WERI-Rb-1 (cell line): Measurements from ENCODE around the gene PPFIBP2.

Experiments
- DNase-seq: peaks from one replicate; pipeline ENCODE4 v3.0.0-alpha.2; 2020
- H3K27ac ChIP-seq: fragments of 250-450 bp; sonication (Bioruptor Pico); 2 replicates; pipeline ENCODE4 v1.5.1; 2020; ENCODE audit warnings: mild to moderate bottlenecking, moderate library complexity
- H3K27me3 ChIP-seq: fragments of 250-450 bp; sonication (Bioruptor Pico); 2 replicates; pipeline ENCODE4 v1.5.1; 2021; ENCODE audit warnings: mild to moderate bottlenecking, low read depth, moderate library complexity; ENCODE audit not compliant: insufficient read depth, severe bottlenecking
- H3K36me3 ChIP-seq: fragments of 250-450 bp; sonication (Bioruptor Pico); 2 replicates; pipeline ENCODE4 v1.5.1; 2020; ENCODE audit warnings: mild to moderate bottlenecking, moderate library complexity
- H3K4me3 ChIP-seq: 2 replicates; pipeline ENCODE4 v1.5.1; 2011; ENCODE audit warnings: low read depth, mild to moderate bottlenecking, control low read depth, low read length
- H3K9me3 ChIP-seq: fragments of 250-450 bp; sonication (Bioruptor Pico); 2 replicates; pipeline ENCODE4 v1.5.1; 2021; ENCODE audit warnings: mild to moderate bottlenecking, moderate library complexity; ENCODE audit not compliant: severe bottlenecking
- TF ChIP-seq, protein P1 (sequence below): IDR thresholded peaks from 2 replicates; pipeline ENCODE4 v1.5.1; 2011; ENCODE audit warnings: low read depth, mild to moderate bottlenecking, control low read depth, inconsistent platforms, low read length

PPFIBP2 gene

GRCh38 chr11:7543302-7543701 is 29.5 kb downstream of the PPFIBP2 start:
- TF ChIP-seq, protein P1, sequence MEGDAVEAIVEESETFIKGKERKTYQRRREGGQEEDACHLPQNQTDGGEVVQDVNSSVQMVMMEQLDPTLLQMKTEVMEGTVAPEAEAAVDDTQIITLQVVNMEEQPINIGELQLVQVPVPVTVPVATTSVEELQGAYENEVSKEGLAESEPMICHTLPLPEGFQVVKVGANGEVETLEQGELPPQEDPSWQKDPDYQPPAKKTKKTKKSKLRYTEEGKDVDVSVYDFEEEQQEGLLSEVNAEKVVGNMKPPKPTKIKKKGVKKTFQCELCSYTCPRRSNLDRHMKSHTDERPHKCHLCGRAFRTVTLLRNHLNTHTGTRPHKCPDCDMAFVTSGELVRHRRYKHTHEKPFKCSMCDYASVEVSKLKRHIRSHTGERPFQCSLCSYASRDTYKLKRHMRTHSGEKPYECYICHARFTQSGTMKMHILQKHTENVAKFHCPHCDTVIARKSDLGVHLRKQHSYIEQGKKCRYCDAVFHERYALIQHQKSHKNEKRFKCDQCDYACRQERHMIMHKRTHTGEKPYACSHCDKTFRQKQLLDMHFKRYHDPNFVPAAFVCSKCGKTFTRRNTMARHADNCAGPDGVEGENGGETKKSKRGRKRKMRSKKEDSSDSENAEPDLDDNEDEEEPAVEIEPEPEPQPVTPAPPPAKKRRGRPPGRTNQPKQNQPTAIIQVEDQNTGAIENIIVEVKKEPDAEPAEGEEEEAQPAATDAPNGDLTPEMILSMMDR: no peak
- Histone ChIP-seq H3K27ac (no peak overlapping the region), H3K9me3 (no peaks in the 10 kb centered on the region), H3K27me3 (no peaks in the 10 kb centered on the region), H3K4me3 (no peak overlapping the region), H3K36me3 (no peaks in the 10 kb centered on the region)
- DNase-seq: no peak

- DNase-seq: no peak
- H3K9me3 ChIP-seq: no peaks in the 10 kb centered on the region
- no peak overlapping the region for H3K27ac ChIP-seq
- no peaks in the 10 kb centered on the region for H3K36me3 ChIP-seq
- TF ChIP-seq, protein P1: no peak
- no peaks in the 10 kb centered on the region for H3K27me3 ChIP-seq
- H3K4me3 ChIP-seq: no peak overlapping the region
These were observed 30.2 kb downstream of the PPFIBP2 start for GRCh38 chr11:7544021-7544420.

DNA sequence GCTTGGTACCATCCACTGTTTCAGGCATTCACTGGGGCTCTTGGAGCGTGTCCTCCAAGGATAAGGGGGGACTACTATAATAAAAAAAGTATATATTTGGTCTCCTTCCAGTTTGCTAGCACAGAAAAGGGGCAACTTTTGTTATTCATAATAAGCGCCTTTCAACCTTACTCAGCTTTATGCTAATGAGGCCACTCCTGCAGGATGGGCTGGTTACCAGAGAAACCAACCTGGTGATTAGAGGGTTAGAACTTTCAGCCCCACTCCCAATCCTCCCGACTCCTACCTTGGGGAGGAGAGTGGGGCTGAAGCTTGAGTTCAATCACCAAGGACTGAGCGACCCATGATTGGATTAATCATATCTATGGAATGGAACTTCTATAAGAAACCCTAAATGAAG is 31.8 kb downstream of the PPFIBP2 start:
- Histone ChIP-seq H3K27ac (no peak overlapping the region), H3K27me3 (no peaks in the 10 kb centered on the region), H3K9me3 (no peaks in the 10 kb centered on the region), H3K36me3 (no peaks in the 10 kb centered on the region), H3K4me3 (no peak overlapping the region)
- DNase-seq: no peak
- TF ChIP-seq, protein P1: no peak

DNA sequence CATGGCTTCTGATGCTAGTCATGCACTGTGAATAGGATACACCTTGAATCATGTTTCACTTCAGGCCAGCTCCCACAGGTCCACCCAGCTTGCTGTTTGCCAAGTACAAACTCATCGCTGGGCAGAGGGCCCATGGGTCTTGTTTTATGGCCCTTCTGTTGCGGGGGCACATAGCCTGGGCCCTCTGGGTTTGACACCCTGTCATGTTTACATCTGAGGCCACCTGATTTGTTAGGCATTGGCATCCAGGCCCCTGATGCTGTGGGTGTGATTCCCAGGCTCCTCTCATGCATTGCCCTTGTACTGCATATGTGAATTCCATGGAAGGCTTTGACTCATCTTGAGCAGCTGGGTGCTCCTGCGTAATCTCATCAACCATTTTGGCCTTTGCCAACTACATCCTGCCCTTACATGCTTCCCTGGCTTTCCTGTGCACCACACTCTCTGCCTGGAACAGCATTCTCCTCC is 32.6 kb downstream of the PPFIBP2 start:
- Histone ChIP-seq H3K4me3 (no peak overlapping the region), H3K36me3 (no peaks in the 10 kb centered on the region), H3K9me3 (no peaks in the 10 kb centered on the region), H3K27me3 (no peaks in the 10 kb centered on the region), H3K27ac (no peak overlapping the region)
- TF ChIP-seq, protein P1: no peak
- no peak for DNase-seq

- no peaks in the 10 kb centered on the region for H3K9me3 ChIP-seq
- DNase-seq: no peak
- H3K27ac ChIP-seq: no peak overlapping the region
- no peak overlapping the region for H3K4me3 ChIP-seq
- TF ChIP-seq, protein P1: no peak
- no peaks in the 10 kb centered on the region for H3K36me3 ChIP-seq
- no peaks in the 10 kb centered on the region for H3K27me3 ChIP-seq
These were observed 33.9 kb downstream of the PPFIBP2 start for GRCh38 chr11:7547687-7548086.

DNA sequence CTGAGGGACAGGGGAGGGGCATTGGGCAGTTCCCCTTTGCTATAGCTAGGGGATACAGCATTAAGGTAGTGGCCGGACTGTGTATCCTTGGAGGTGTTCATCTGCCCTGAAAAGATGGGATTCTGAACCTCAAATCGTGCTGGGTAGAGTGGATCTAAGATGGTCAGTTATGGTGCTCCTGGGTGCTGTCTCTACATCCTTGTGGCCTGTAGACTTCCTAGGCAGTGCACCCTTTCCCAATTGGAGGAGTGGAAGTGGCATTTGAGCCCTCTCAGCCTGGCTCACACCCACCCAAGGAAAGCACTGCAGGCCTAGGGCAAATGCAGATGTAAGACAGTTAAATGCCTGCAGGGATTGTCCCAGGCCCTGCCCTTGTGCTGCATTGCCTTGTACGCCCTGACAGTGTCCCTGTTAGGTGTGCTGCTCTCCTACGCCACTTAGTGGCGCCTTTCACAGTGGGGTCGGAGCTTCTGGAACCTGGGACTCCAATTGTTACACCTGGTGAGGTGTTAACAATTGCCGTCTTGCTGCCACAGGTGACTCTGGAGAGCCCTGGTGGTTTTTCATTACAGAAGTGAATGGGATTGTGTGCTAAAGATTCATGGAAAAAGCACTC is 35.0 kb downstream of the PPFIBP2 start:
- H3K27me3 ChIP-seq: no peaks in the 10 kb centered on the region
- DNase-seq: peak; percentile 62
- no peak overlapping the region for H3K27ac ChIP-seq
- no peaks in the 10 kb centered on the region for H3K36me3 ChIP-seq
- no peaks in the 10 kb centered on the region for H3K9me3 ChIP-seq
- TF ChIP-seq, protein P1: peak; percentile 85
- no peak overlapping the region for H3K4me3 ChIP-seq
